IMR-90 (cell line): Measurements from ENCODE around the gene EXOC6B. TPM values are rescaled to one million over a fixed set of nuclear protein-coding genes. Genes with fewer than 3 reads are reported as not detected.

Experiments used
- ATAC-seq: fragments of 200-7000 bp; cut with Tn5 transposase; 2 replicates; pipeline ENCODE4 v1.9.1; 2020; ENCODE audit warnings: low read depth, mild to moderate bottlenecking, moderate library complexity
- BruUV-seq: library from RNA; stranded (reverse); fragments of 400-500 nt; replicated peaks from 2 replicates; lab custom pipeline; 2021; lab: Mats Ljungman, UMichigan
- CTCF ChIA-PET: fragments of 300-600 bp; formaldehyde crosslinking; extraction: SDS; loops from one replicate; lab custom pipeline; 2021; ENCODE audit warnings: antibody characterized with exemption; lab: Yijun Ruan, JAX
- POLR2A ChIA-PET: fragments of 300-600 bp; sonication (Branson Sonifier 250); formaldehyde crosslinking; loops from one replicate; lab custom pipeline; 2022; ENCODE audit warnings: antibody characterized with exemption; ENCODE audit not compliant: unreplicated experiment; lab: Charles Lee
- DNase-seq: peaks from one replicate; pipeline ENCODE4 v3.0.0; 2013
- H2AFZ ChIP-seq: replicated peaks from 2 replicates; pipeline ENCODE3; 2013; ENCODE audit warnings: low read length, mild to moderate bottlenecking; ENCODE audit not compliant: poor library complexity
- H2AK5ac ChIP-seq: 2 replicates; pipeline ENCODE4 v1.6.1; 2013; ENCODE audit warnings: low read depth, low read length, inconsistent platforms
- H2AK9ac ChIP-seq: replicated peaks from 2 replicates; pipeline ENCODE3; 2013; ENCODE audit warnings: mild to moderate bottlenecking, low read depth, low read length, moderate library complexity; ENCODE audit not compliant: poor library complexity
- H2BK120ac ChIP-seq: 2 replicates; pipeline ENCODE4 v1.6.1; 2013; ENCODE audit warnings: low read depth, low read length, inconsistent platforms
- H2BK15ac ChIP-seq: 3 replicates; pipeline ENCODE4 v1.6.1; 2013; ENCODE audit warnings: low read depth, low read length, inconsistent platforms
- H2BK20ac ChIP-seq: 2 replicates; pipeline ENCODE4 v1.6.1; 2013; ENCODE audit warnings: low read depth, mild to moderate bottlenecking, inconsistent platforms, low read length, moderate library complexity
- H2BK5ac ChIP-seq: 2 replicates; pipeline ENCODE4 v1.6.1; 2013; ENCODE audit warnings: mild to moderate bottlenecking, low read depth, low read length, inconsistent platforms; ENCODE audit not compliant: poor library complexity, severe bottlenecking
- H3K14ac ChIP-seq: replicated peaks from 2 replicates; pipeline ENCODE4 v1.6.1; 2013; ENCODE audit warnings: low read depth, low read length, inconsistent platforms
- H3K18ac ChIP-seq: 2 replicates; pipeline ENCODE4 v1.6.1; 2013; ENCODE audit warnings: low read depth, low read length, control low read depth
- H3K23ac ChIP-seq: 2 replicates; pipeline ENCODE4 v1.6.1; 2013; ENCODE audit warnings: low read depth, low read length, inconsistent platforms
- H3K27ac ChIP-seq: 2 replicates; pipeline ENCODE4 v1.5.1; 2013; ENCODE audit warnings: mild to moderate bottlenecking, control low read depth, low read length; ENCODE audit not compliant: insufficient read depth
- H3K27me3 ChIP-seq: 2 replicates; pipeline ENCODE4 v1.6.1; 2013; ENCODE audit warnings: low read length; ENCODE audit not compliant: control insufficient read depth, insufficient read depth
- H3K36me3 ChIP-seq: 2 replicates; pipeline ENCODE4 v1.6.1; 2013; ENCODE audit warnings: low read length, mixed read lengths; ENCODE audit not compliant: control insufficient read depth, insufficient read depth
- H3K4ac ChIP-seq: 2 replicates; pipeline ENCODE4 v1.6.1; 2013; ENCODE audit warnings: low read depth, low read length, inconsistent platforms
- H3K4me1 ChIP-seq: 2 replicates; pipeline ENCODE4 v1.6.1; 2013; ENCODE audit warnings: low read length, mixed read lengths; ENCODE audit not compliant: control insufficient read depth, insufficient read depth
- H3K4me2 ChIP-seq: 2 replicates; pipeline ENCODE4 v1.6.1; 2013; ENCODE audit warnings: low read depth, mild to moderate bottlenecking, control low read depth, low read length, moderate library complexity
- H3K4me3 ChIP-seq: 2 replicates; pipeline ENCODE4 v1.5.1; 2013; ENCODE audit warnings: low read depth, mild to moderate bottlenecking, control low read depth, low read length, moderate library complexity; ENCODE audit not compliant: insufficient read depth
- H3K56ac ChIP-seq: 2 replicates; pipeline ENCODE4 v1.6.1; 2013; ENCODE audit warnings: low read length, inconsistent platforms; ENCODE audit not compliant: insufficient read depth; ENCODE audit errors: extremely low read depth
- H3K79me1 ChIP-seq, 2 experiments: 2 replicates each; pipeline ENCODE4 v1.6.1; 2013; ENCODE audit warnings: low read length in 2 of 2, inconsistent platforms in 1 of 2, low read depth in 1 of 2
- H3K9ac ChIP-seq: 2 replicates; pipeline ENCODE4 v1.6.1; 2013; ENCODE audit warnings: low read depth, low read length, control low read depth
- H3K9me1 ChIP-seq: 2 replicates; pipeline ENCODE4 v1.6.1; 2013; ENCODE audit warnings: low read length, inconsistent platforms; ENCODE audit not compliant: insufficient read depth
- H3K9me3 ChIP-seq: 2 replicates; pipeline ENCODE4 v1.6.1; 2013; ENCODE audit warnings: low read length; ENCODE audit not compliant: control insufficient read depth, insufficient read depth
- H4K20me1 ChIP-seq: 2 replicates; pipeline ENCODE4 v1.6.1; 2013; ENCODE audit warnings: low read length, inconsistent platforms; ENCODE audit not compliant: insufficient read depth
- H4K5ac ChIP-seq: 2 replicates; pipeline ENCODE4 v1.6.1; 2013; ENCODE audit warnings: mild to moderate bottlenecking, low read depth, low read length, control low read depth
- H4K8ac ChIP-seq, 2 experiments: 2 replicates each; pipeline ENCODE4 v1.6.1; 2013; ENCODE audit warnings: low read depth in 2 of 2, low read length in 2 of 2, control low read depth in 1 of 2, inconsistent platforms in 1 of 2
- H4K91ac ChIP-seq: 2 replicates; pipeline ENCODE4 v1.6.1; 2013; ENCODE audit warnings: low read depth, low read length, inconsistent platforms; ENCODE audit not compliant: insufficient read depth
- BHLHE40 ChIP-seq: fragments of 150-350 bp; IDR thresholded peaks from 2 replicates; pipeline ENCODE4 v1.6.1; 2016; ENCODE audit warnings: mild to moderate bottlenecking, low read depth, low read length
- CEBPB ChIP-seq: IDR thresholded peaks from 2 replicates; pipeline ENCODE4 v1.6.1; 2012; ENCODE audit warnings: low read depth, low read length, improper control_type of control experiment
- CHD1 ChIP-seq: IDR thresholded peaks from 2 replicates; pipeline ENCODE4 v1.6.1; 2012; ENCODE audit warnings: low read depth, low read length, improper control_type of control experiment
- FOS ChIP-seq: fragments of 150-350 bp; IDR thresholded peaks from 2 replicates; pipeline ENCODE4 v1.6.1; 2016; ENCODE audit warnings: low read depth, low read length
- MAFK ChIP-seq: IDR thresholded peaks from 2 replicates; pipeline ENCODE4 v1.6.1; 2012; ENCODE audit warnings: low read depth, low read length, improper control_type of control experiment
- NFE2L2 ChIP-seq: fragments of 150-350 bp; IDR thresholded peaks from 2 replicates; pipeline ENCODE4 v1.6.1; 2016; ENCODE audit warnings: low read depth, mild to moderate bottlenecking, low read length
- RAD21 ChIP-seq: IDR thresholded peaks from 2 replicates; pipeline ENCODE4 v1.6.1; 2012; ENCODE audit warnings: low read length, improper control_type of control experiment
- dilution Hi-C: fragments of 300-500 bp; cut with HindIII; formaldehyde crosslinking; loops from one replicate; pipeline ENCODE4 v1.14.3; 2018; ENCODE audit warnings: low sequenced_read_pairs; ENCODE audit not compliant: unreplicated experiment
- in situ Hi-C: fragments of 300-500 bp; cut with MboI; formaldehyde crosslinking; loops from 3 replicates; pipeline ENCODE4 v1.14.3; 2019; ENCODE audit warnings: low sequenced_read_pairs, inconsistent platforms, mixed read lengths
- intact Hi-C: fragments of 100-400 bp; cut with micrococcal nuclease; formaldehyde crosslinking; loops from 2 replicates; pipeline ENCODE4 v1.10.0; 2022
- polyA plus RNA-seq, 3 experiments: library from polyadenylated mRNA; depleted of rRNA; stranded (reverse); fragments of >200 nt; gene quantifications; 2 replicates each; pipeline ENCODE4 v1.2.3, GENCODE V29; 2012; ENCODE audit warnings: low replicate concordance in 1 of 3
- total RNA-seq: library from RNA; depleted of rRNA; stranded (reverse); fragments of >200 nt; gene quantifications from 2 replicates; pipeline ENCODE4 v1.2.3, GENCODE V29; 2012

EXOC6B gene
- total and polyA plus RNA-seq, 2 of the 4 experiments (the other 2 are of a cell fraction), result 10.2 to 29.4 TPM

GRCh38 chr2:72544554-72544953, 281.3 kb downstream of the EXOC6B start:
- Histone ChIP-seq H4K91ac (no peak overlapping the region), H3K27me3 (no peaks in the 10 kb centered on the region), H3K4me3 (no peak overlapping the region), H3K56ac (no peak overlapping the region), H2AK9ac (no peak overlapping the region), H3K79me1 (no peaks in the 10 kb centered on the region), H3K4ac (no peak overlapping the region), H2AFZ (no peak overlapping the region), H3K27ac (no peak overlapping the region), H3K9ac (no peak overlapping the region), H4K5ac (no peak overlapping the region), H3K36me3 (no peaks in the 10 kb centered on the region), H3K4me2 (no peak overlapping the region), H2BK20ac (no peak overlapping the region), H3K4me1 (no peaks in the 10 kb centered on the region), H3K9me1 (0 out of 2 replicates have a peak, but pooled peaks cover 2% of the 10 kb centered on the region), H3K23ac (no peak overlapping the region), H2BK5ac (no peak overlapping the region), H2BK120ac (no peak overlapping the region), H4K8ac (no peak overlapping the region), H4K20me1 (no peaks in the 10 kb centered on the region), H2AK5ac (no peak overlapping the region), H3K14ac (no peak overlapping the region), H3K18ac (no peak overlapping the region), H2BK15ac (no peak overlapping the region), H3K9me3 (no peaks in the 10 kb centered on the region)
- dilution Hi-C loops, result no loop called here
- intact Hi-C loops, result no loop called here
- TF ChIP-seq FOS, result no peak
- TF ChIP-seq CEBPB, result no peak
- no peak for TF ChIP-seq CHD1
- no peak for TF ChIP-seq BHLHE40
- TF ChIP-seq MAFK, result no peak
- TF ChIP-seq RAD21, result no peak
- no peak for TF ChIP-seq NFE2L2
- ChIA-PET POLR2A (interaction anchor here (0.6 kb wide), 1 partner anchor 152 kb away, joined by 4 read pairs; no protein-coding TSS in a partner anchor), CTCF (no interaction called here)
- BruUV-seq, result no TSS peak
- DNase-seq (no peak), ATAC-seq (no peak)
- in situ Hi-C loops, result no loop called here
